ENCODE data around the gene VAV2.
"Not testable (repeated sequence)": the region's sequence is repeated elsewhere in the genome, so short reads cannot be mapped to it uniquely, and the experiment has no call there.

The VAV2 gene

DNA sequence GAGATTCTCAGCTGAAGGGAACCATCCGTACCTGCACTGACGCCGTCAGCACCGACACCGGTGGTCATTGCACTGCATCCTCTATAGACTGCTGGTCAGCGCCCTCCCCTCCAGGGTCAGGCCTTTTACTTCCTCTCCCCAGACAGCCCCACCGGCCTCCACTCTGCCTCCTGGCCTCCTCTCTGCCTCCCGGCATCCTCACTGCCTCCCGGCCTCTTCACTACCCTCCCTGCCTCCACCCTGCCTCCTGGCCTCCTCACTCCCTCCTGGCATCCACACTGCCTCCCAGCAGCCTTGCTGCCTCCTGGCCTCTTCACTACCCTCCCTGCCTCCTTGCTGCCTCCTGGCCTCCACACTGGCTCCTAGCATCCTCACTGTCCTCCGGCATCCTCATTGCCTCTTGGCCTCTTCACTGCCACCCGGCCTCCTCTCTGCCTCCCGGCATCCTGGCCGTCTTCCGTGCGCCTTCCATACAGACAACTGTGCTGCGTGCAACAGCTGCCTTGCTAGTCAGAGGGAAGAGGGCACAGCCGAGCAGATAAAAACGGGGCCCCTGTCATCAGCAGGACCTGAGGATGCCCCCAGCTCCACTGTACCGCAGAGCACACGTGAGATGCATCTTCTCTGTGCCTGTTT is 62.0 kb downstream of the VAV2 start:
- Histone ChIP-seq H3K27me3 (no peaks in the 10 kb centered on the region), H3K36me3 (peaks cover 0 to 18% (median 7%) of the 10 kb centered on the region in 11 experiments; a peak in 9 of 22 replicates), H3K9me3 (replicated peaks in 1 of 11) (no peaks in the 10 kb centered on the region), H3K4me2 (peak overlapping the region in 7 of 11 experiments; percentile 33 to 69 (median 51); a peak in 11 of 22 replicates), H3K4me3 (no peak overlapping the region), H3K4me1 (peaks cover 1 to 46% (median 32%) of the 10 kb centered on the region in 10 experiments; a peak in 19 of 20 replicates), H4K20me1 (peaks cover 15 to 81% (median 60%) of the 10 kb centered on the region in 11 experiments; a peak in 20 of 22 replicates), H3K9ac (peak overlapping the region in 2 of 11 experiments; percentile 12 to 29; a peak in 3 of 22 replicates), H3K27ac (no peak overlapping the region)
- TF ChIP-seq Cebpa-rat (IDR thresholded peaks at IDR 0.05), result no peak

DNA sequence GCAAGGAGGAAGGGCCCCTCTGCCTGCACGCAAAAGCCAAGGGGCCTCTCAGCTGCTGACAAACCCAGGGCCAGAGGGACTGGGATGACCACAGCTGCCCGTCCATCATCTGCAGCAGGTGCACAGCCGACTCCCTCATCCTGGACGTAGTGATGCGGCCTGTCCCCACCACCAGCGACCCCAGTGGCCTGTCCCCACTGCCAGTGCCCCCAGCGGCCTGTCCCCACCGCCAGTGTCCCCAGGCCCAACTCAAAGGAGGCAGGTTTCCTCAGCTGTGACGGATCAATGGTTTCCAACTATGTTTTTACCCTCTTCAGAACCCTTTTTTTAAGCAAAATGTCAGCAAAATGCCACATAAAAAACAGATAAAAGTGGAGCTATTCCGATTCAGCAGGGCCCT is 62.5 kb downstream of the VAV2 start:
- Histone ChIP-seq H3K36me3 (peaks cover 0 to 23% (median 9%) of the 10 kb centered on the region in 11 experiments; a peak in 12 of 22 replicates), H3K9ac (0 out of 22 replicates have a peak overlapping the region, but pooled peaks of 1 of the 11 experiments have one; percentile 29)
- TF ChIP-seq Cebpa-rat (IDR thresholded peaks at IDR 0.05), result no peak

DNA sequence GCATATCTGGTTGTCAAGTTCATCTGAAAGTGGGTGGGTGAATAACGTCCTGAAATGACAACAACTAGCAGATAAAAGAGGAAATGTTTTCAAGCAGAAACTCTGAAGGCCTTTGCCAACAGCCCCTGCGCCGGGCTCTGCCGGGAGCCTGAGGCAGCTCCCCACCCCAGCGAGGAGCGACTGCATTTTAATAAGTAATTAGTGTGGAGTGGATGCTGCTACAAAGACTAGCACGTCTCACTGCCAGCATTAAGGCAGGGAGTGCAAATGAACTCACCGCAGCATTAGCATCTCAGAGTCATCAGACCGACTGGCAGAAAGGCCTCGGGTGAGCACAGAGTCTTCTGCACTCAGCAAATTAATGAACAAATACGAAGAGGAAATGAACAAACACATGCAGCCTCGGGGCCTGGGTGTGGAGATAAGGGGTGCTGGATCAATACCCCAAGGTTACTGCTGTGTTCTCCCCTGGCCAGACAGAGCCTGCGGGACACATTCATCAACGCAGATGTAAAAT is 63.8 kb downstream of the VAV2 start:
- peaks cover 0 to 30% (median 12%) of the 10 kb centered on the region in 11 experiments; a peak in 12 of 22 replicates for H3K36me3 ChIP-seq
- H3K27ac ChIP-seq, result no peak overlapping the region
- H3K4me3 ChIP-seq, result no peak overlapping the region
- peaks cover 0 to 43% (median 27%) of the 10 kb centered on the region in 10 experiments; a peak in 15 of 20 replicates for H3K4me1 ChIP-seq
- no peaks in the 10 kb centered on the region for H3K9me3 ChIP-seq (replicated peaks in 1 of 11)
- no peak overlapping the region for H3K9ac ChIP-seq
- TF ChIP-seq Cebpa-rat (IDR thresholded peaks at IDR 0.05), result no peak
- H3K4me2 ChIP-seq, result peak overlapping the region in 1 of 11 experiments; percentile 6; a peak in 1 of 22 replicates
- peaks cover 15 to 85% (median 60%) of the 10 kb centered on the region in 11 experiments; a peak in 20 of 22 replicates for H4K20me1 ChIP-seq
- H3K27me3 ChIP-seq, result no peaks in the 10 kb centered on the region

More for the DNA sequence above, 62.5 kb downstream of the VAV2 start:
- H3K4me3 ChIP-seq, result no peak overlapping the region
- peaks cover 0 to 43% (median 29%) of the 10 kb centered on the region in 10 experiments; a peak in 15 of 20 replicates for H3K4me1 ChIP-seq
- H4K20me1 ChIP-seq, result peaks cover 15 to 81% (median 60%) of the 10 kb centered on the region in 11 experiments; a peak in 20 of 22 replicates
- H3K27me3 ChIP-seq, result no peaks in the 10 kb centered on the region
- no peak overlapping the region for H3K27ac ChIP-seq
- H3K4me2 ChIP-seq, result no peak overlapping the region
- no peaks in the 10 kb centered on the region for H3K9me3 ChIP-seq (replicated peaks in 1 of 11)

DNA sequence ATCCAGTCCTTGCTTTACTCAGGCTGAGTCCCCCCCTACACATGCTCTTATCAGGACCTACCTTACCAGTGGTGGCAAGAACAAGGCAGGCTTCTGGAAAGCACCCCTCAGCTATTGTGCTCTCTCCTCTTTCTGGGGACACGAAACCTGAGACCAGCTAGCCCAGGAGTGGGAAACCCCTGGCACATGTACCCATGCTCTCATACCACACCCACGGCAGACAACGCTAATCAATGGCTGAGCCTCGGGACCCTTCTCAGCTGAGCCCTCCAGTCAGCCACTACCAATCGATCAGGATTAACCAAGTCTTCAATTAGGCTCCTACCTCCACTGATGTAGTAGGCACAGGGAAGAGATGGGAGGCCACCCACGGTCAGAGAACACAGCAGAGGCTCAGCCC is 65.1 kb downstream of the VAV2 start:
- H3K27ac ChIP-seq, result no peak overlapping the region
- H3K4me2 ChIP-seq, result no peak overlapping the region
- TF ChIP-seq Cebpa-rat (IDR thresholded peaks at IDR 0.05), result no peak
- no peaks in the 10 kb centered on the region for H3K9me3 ChIP-seq (replicated peaks in 1 of 11)
- peaks cover 0 to 33% (median 12%) of the 10 kb centered on the region in 11 experiments; a peak in 13 of 22 replicates for H3K36me3 ChIP-seq
- no peaks in the 10 kb centered on the region for H3K27me3 ChIP-seq
- H3K9ac ChIP-seq, result no peak overlapping the region
- no peak overlapping the region for H3K4me3 ChIP-seq
- peaks cover 0 to 47% (median 35%) of the 10 kb centered on the region in 10 experiments; a peak in 15 of 20 replicates for H3K4me1 ChIP-seq
- peaks cover 15 to 82% (median 57%) of the 10 kb centered on the region in 11 experiments; a peak in 20 of 22 replicates for H4K20me1 ChIP-seq

DNA sequence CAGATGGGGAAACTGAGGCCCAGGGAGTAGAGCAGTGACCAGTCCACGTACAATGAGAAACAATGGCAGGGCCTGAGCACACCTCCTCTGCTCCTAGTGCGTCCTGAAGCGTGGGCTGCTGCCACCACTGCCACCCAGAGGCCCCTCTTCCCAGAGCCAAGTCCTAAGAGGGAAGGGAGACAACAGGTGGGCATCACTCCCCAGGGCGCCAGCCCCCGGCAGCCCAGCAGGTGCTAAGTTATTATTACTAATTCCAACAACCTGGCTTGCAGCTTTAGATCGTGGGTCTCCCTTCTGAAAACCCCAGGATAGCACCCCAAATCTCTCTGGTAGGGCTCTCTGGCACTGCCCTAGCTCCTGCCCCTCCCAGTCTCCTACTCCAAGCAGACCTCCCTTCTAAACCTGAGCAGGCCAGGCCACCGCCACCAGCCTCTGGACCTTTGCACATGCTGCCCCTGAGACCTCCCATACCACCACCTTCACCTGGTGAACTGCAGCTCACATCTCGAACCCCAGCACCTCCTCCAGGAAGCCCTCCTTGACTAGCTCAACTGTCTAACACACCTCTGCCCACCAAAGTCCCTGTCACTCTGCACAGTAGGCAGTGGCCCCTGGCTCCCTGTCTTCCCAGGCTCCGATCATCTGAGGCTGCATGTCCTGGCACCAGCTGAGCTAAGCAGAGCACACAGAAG is 65.8 kb downstream of the VAV2 start:
- Histone ChIP-seq H3K4me3 (no peak overlapping the region), H3K4me2 (no peak overlapping the region), H3K27me3 (no peaks in the 10 kb centered on the region), H3K4me1 (peaks cover 0 to 47% (median 34%) of the 10 kb centered on the region in 10 experiments; a peak in 15 of 20 replicates), H3K27ac (no peak overlapping the region), H4K20me1 (peaks cover 14 to 82% (median 56%) of the 10 kb centered on the region in 11 experiments; a peak in 20 of 22 replicates), H3K36me3 (peaks cover 0 to 39% (median 13%) of the 10 kb centered on the region in 11 experiments; a peak in 13 of 22 replicates), H3K9me3 (replicated peaks in 1 of 11) (no peaks in the 10 kb centered on the region), H3K9ac (no peak overlapping the region)
- TF ChIP-seq Cebpa-rat (IDR thresholded peaks at IDR 0.05), result no peak

DNA sequence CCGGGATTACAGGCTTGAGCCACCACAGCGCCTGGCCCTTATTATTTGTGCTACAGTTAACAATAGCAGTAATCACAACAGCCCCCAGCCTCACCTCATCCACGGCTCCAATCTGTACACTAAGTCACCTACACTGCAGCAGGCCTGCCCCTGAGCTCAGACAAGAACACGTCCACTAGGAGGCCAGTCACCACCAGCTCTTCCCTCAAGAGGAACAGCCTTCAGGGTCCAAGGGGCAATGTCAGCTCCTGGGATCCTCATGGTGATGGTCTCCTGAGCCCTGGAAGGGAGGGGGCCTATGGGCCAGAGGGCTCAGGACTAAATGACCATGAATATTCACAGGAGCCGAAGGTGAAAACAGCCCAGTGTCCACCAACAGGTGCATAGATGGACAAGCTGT is 67.7 kb downstream of the VAV2 start:
- H3K27ac ChIP-seq, result no peak overlapping the region
- no peaks in the 10 kb centered on the region for H3K9me3 ChIP-seq (replicated peaks in 1 of 11)
- TF ChIP-seq Cebpa-rat (IDR thresholded peaks at IDR 0.05), result no peak
- H3K9ac ChIP-seq, result no peak overlapping the region
- no peak overlapping the region for H3K4me2 ChIP-seq
- peaks cover 3 to 81% (median 42%) of the 10 kb centered on the region in 11 experiments; a peak in 16 of 22 replicates for H4K20me1 ChIP-seq
- H3K27me3 ChIP-seq, result no peaks in the 10 kb centered on the region
- H3K36me3 ChIP-seq, result peaks cover 0 to 37% (median 13%) of the 10 kb centered on the region in 11 experiments; a peak in 13 of 22 replicates
- H3K4me3 ChIP-seq, result no peak overlapping the region
- peaks cover 0 to 47% (median 35%) of the 10 kb centered on the region in 10 experiments; a peak in 16 of 20 replicates for H3K4me1 ChIP-seq

DNA sequence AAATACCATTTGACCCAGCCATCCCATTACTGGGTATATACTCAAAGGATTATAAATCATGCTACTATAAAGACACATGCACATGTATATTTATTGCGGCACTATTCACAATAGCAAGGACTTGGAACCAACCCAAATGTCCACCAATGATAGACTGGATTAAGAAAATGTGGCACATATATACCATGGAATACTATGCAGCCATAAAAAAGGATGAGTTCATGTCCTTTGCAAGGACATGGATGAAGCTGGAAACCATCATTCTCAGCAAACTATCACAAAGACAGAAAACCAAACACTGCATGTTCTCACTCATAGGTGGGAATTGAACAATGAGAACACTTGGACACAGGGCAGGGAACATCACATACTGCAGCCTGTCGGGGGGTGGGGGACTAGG is 68.5 kb downstream of the VAV2 start:
- H3K36me3 ChIP-seq, result peaks cover 0 to 30% (median 13%) of the 10 kb centered on the region in 11 experiments; a peak in 13 of 22 replicates
- H4K20me1 ChIP-seq, result peaks cover 0 to 81% (median 35%) of the 10 kb centered on the region in 11 experiments; a peak in 15 of 22 replicates
- not testable (repeated sequence) for H3K27ac ChIP-seq; H3K27me3 ChIP-seq; H3K4me3 ChIP-seq; H3K9me3 ChIP-seq (replicated peaks in 1 of 11); H3K9ac ChIP-seq; H3K4me2 ChIP-seq
- H3K4me1 ChIP-seq, result peaks cover 5 to 54% (median 41%) of the 10 kb centered on the region in 10 experiments

DNA sequence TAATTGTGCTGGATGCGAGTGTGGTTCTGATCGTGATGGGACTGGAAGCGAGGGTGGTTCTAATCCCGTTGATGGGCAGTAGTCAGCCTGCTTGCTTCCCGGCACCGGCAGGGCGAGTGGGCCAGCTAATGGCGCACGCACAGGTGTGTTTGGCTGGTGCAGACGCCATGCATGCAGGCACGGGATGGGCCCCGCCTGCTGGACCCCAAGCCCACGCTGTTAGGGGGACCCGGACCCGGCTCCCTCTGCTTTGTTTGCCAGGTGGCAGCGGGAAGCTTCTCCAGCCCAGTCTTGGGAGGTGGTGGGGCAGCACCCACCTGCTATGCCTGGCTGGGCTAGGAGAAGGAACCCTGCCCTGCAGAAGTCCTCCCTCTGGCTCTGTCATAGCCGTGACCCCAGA is 70.3 kb downstream of the VAV2 start:
- H3K4me1 ChIP-seq, result peaks cover 17 to 70% (median 58%) of the 10 kb centered on the region in 10 experiments
- H3K9me3 ChIP-seq (replicated peaks in 1 of 11), result no peaks in the 10 kb centered on the region
- H4K20me1 ChIP-seq, result peaks cover 0 to 79% (median 25%) of the 10 kb centered on the region in 11 experiments; a peak in 15 of 22 replicates
- H3K27me3 ChIP-seq, result no peaks in the 10 kb centered on the region
- H3K36me3 ChIP-seq, result peaks cover 0 to 24% (median 8%) of the 10 kb centered on the region in 11 experiments; a peak in 12 of 22 replicates
- H3K9ac ChIP-seq, result no peak overlapping the region
- peak overlapping the region in 6 of 11 experiments; percentile 4 to 50 (median 18); a peak in 9 of 22 replicates for H3K4me2 ChIP-seq
- no peak overlapping the region for H3K4me3 ChIP-seq
- 0 out of 22 replicates have a peak overlapping the region, but pooled peaks of 1 of the 11 experiments have one; percentile 27 for H3K27ac ChIP-seq
- TF ChIP-seq Cebpa-rat (IDR thresholded peaks at IDR 0.05), result no peak
